Measurements from ENCODE around the gene GRIK5.
A peak's percentile ranks its signal among the peaks of the same experiment; 100 is the strongest.

Gene GRIK5

GRCh38 chr19:42115705-42116104, 45.7 kb upstream of the GRIK5 start (continued):
- TF ChIP-seq PATZ1 (tag by site-specific recombination; IDR thresholded peaks at IDR 0.05) (no peak), GLI2 (tag by site-specific recombination; IDR thresholded peaks at IDR 0.05; ENCODE audit: borderline replicate concordance, low read depth) (no peak), ZSCAN5A (tag by site-specific recombination; IDR thresholded peaks at IDR 0.05) (no peak), ZNF768 (tag by site-specific recombination; IDR thresholded peaks at IDR 0.05) (no peak), ZNF544 (tag by site-specific recombination; IDR thresholded peaks at IDR 0.05) (no peak)
- TF ChIP-seq, protein P1, sequence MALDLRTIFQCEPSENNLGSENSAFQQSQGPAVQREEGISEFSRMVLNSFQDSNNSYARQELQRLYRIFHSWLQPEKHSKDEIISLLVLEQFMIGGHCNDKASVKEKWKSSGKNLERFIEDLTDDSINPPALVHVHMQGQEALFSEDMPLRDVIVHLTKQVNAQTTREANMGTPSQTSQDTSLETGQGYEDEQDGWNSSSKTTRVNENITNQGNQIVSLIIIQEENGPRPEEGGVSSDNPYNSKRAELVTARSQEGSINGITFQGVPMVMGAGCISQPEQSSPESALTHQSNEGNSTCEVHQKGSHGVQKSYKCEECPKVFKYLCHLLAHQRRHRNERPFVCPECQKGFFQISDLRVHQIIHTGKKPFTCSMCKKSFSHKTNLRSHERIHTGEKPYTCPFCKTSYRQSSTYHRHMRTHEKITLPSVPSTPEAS (tag by site-specific recombination; IDR thresholded peaks at IDR 0.05) = no peak

- Histone ChIP-seq H3K9me3 (ENCODE audit: control insufficient read depth, insufficient read depth, low read depth, low read length) (no peaks in the 10 kb centered on the region), H3K4me1 (ENCODE audit: control insufficient read depth, insufficient read depth, low read length) (peaks cover 9% of the 10 kb centered on the region; the same call in 1 of the 2 replicates), H3K4me3 (ENCODE audit: low read depth, low read length) (no peak overlapping the region), H3K36me3 (ENCODE audit: control insufficient read depth in 2 of 2, insufficient read depth in 1 of 2, low read length in 2 of 2) (no peaks in the 10 kb centered on the region), H3K27ac (ENCODE audit: extremely low read depth, low read depth, low read length) (no peak overlapping the region)
- no peak for TF ChIP-seq SETDB1 (IDR thresholded peaks at IDR 0.05; ENCODE audit: insufficient read length, low read length)
- peak; percentile 97 for TF ChIP-seq REST (tag by site-specific recombination; IDR thresholded peaks at IDR 0.05)
- TF ChIP-seq ZNF184 (tag by site-specific recombination; IDR thresholded peaks at IDR 0.05) = no peak
- TF ChIP-seq, protein P2, sequence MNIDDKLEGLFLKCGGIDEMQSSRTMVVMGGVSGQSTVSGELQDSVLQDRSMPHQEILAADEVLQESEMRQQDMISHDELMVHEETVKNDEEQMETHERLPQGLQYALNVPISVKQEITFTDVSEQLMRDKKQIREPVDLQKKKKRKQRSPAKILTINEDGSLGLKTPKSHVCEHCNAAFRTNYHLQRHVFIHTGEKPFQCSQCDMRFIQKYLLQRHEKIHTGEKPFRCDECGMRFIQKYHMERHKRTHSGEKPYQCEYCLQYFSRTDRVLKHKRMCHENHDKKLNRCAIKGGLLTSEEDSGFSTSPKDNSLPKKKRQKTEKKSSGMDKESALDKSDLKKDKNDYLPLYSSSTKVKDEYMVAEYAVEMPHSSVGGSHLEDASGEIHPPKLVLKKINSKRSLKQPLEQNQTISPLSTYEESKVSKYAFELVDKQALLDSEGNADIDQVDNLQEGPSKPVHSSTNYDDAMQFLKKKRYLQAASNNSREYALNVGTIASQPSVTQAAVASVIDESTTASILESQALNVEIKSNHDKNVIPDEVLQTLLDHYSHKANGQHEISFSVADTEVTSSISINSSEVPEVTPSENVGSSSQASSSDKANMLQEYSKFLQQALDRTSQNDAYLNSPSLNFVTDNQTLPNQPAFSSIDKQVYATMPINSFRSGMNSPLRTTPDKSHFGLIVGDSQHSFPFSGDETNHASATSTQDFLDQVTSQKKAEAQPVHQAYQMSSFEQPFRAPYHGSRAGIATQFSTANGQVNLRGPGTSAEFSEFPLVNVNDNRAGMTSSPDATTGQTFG (tag by site-specific recombination; IDR thresholded peaks at IDR 0.05; ENCODE audit: borderline replicate concordance) = no peak
- POLR2A ChIA-PET = interaction anchor here (1.1 kb wide), 2 partner anchors 18 to 128 kb away, joined by 3 read pairs; no protein-coding TSS in a partner anchor
- CTCF ChIA-PET = interaction anchor here (0.6 to 4.6 kb wide), 16 partner anchors 8 to 393 kb away, joined by 3 to 41 read pairs (median 4); partner anchors contain the start of gene POU2F2
Measured at GRCh38 chr19:42115219-42115618, 45.2 kb upstream of the GRIK5 start.

DNA sequence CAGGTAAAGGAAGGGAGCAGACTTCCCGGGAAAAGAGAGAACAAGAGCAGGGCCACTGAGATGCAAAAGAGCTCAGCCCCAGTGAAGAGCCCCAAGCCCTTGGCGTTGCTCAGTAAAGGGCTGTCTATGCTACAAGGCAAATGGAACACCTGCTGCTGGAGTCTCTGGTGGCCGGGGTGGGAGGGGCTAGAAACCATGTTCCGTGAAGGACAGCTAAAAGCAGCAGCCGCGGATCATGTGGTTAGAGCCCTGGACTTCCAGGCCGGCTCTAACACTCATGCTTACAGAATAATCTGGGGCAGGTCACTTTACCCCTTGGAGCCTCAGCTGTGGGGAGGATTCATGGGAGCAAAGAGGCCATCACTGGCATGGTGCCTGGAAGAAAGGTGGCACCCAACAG, 44.4 kb upstream of the GRIK5 start:
- Histone ChIP-seq H3K9me3 (ENCODE audit: control insufficient read depth, insufficient read depth, low read depth, low read length) (no peaks in the 10 kb centered on the region), H3K4me3 (ENCODE audit: low read depth, low read length) (no peak overlapping the region), H3K4me1 (ENCODE audit: control insufficient read depth, insufficient read depth, low read length) (peaks cover 9% of the 10 kb centered on the region; the same call in 1 of the 2 replicates), H3K36me3 (ENCODE audit: control insufficient read depth in 2 of 2, insufficient read depth in 1 of 2, low read length in 2 of 2) (no peaks in the 10 kb centered on the region), H3K27ac (ENCODE audit: extremely low read depth, low read depth, low read length) (0 out of 2 replicates have a peak overlapping the region, but pooled peaks have one; percentile 5)
- ChIA-PET CTCF (interaction anchor here (0.7 to 4.6 kb wide), 21 partner anchors 10 to 327 kb away, joined by 3 to 41 read pairs (median 7); partner anchors contain the start of gene POU2F2), POLR2A (interaction anchor here (0.9 to 1.5 kb wide), 5 partner anchors 13 to 129 kb away, joined by 3 to 7 read pairs (median 3); partner anchors contain the start of genes GSK3A and ZNF574)
- TF ChIP-seq ZFP41 (tag by site-specific recombination; IDR thresholded peaks at IDR 0.05; ENCODE audit: borderline replicate concordance) = no peak
- TF ChIP-seq SCRT1 (tag by site-specific recombination; IDR thresholded peaks at IDR 0.05; ENCODE audit: borderline replicate concordance) = no peak
- TF ChIP-seq ZNF623 (tag by site-specific recombination; IDR thresholded peaks at IDR 0.05) = no peak
- TF ChIP-seq, protein P3, sequence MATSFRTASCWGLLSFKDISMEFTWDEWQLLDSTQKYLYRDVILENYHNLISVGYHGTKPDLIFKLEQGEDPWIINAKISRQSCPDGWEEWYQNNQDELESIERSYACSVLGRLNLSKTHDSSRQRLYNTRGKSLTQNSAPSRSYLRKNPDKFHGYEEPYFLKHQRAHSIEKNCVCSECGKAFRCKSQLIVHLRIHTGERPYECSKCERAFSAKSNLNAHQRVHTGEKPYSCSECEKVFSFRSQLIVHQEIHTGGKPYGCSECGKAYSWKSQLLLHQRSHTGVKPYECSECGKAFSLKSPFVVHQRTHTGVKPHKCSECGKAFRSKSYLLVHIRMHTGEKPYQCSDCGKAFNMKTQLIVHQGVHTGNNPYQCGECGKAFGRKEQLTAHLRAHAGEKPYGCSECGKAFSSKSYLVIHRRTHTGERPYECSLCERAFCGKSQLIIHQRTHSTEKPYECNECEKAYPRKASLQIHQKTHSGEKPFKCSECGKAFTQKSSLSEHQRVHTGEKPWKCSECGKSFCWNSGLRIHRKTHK (tag by site-specific recombination; IDR thresholded peaks at IDR 0.05) = no peak
- TF ChIP-seq SALL2 (tag by site-specific recombination; IDR thresholded peaks at IDR 0.05; ENCODE audit: borderline replicate concordance) = no peak
- peak; percentile 40; the same call in 1 of the 2 replicates for TF ChIP-seq ZBTB8A (tag by site-specific recombination; IDR thresholded peaks at IDR 0.05)
